Spinal cord (tissue), 10 donors: ENCODE measurements around the gene SP6. TPM values are rescaled to one million over a fixed set of nuclear protein-coding genes. Genes with fewer than 3 reads are reported as not detected.

Source experiments
- DNase-seq, 6 donors: peaks; one replicate each; pipeline versions ENCODE4 v3.0.0 to v3.0.0-alpha.2; 2013 to 2015; ENCODE audit warnings: low spot score in 6 of 6, low read depth in 4 of 6
- H3K27ac ChIP-seq: one replicate; pipeline ENCODE4 v1.5.1; 2013; ENCODE audit warnings: low read depth, low read length, control low read depth
- H3K27me3 ChIP-seq: one replicate; pipeline ENCODE4 v1.6.1; 2013; ENCODE audit warnings: low read length; ENCODE audit not compliant: control insufficient read depth, insufficient read depth
- H3K36me3 ChIP-seq: one replicate; pipeline ENCODE4 v1.6.1; 2013; ENCODE audit warnings: low read length; ENCODE audit not compliant: control insufficient read depth, insufficient read depth
- H3K4me1 ChIP-seq: one replicate; pipeline ENCODE4 v1.6.1; 2013; ENCODE audit warnings: low read length; ENCODE audit not compliant: control insufficient read depth, insufficient read depth
- H3K4me3 ChIP-seq: one replicate; pipeline ENCODE4 v1.5.1; 2013; ENCODE audit warnings: low read depth, low read length, control low read depth
- H3K9me3 ChIP-seq: one replicate; pipeline ENCODE4 v1.6.1; 2013; ENCODE audit warnings: low read length; ENCODE audit not compliant: control insufficient read depth, insufficient read depth
- WGBS: methylation state at CpG from one replicate; pipeline ENCODE4 v1.1.5; 2013; ENCODE audit warnings: missing lambda C conversion rate; ENCODE audit not compliant: insufficient coverage; 5-methylcytosine and 5-hydroxymethylcytosine counted together
- polyA plus RNA-seq, 2 donors: library from polyadenylated mRNA; unstranded; fragments of 120-200 nt; gene quantifications; one replicate each; pipeline ENCODE4 v1.2.1, GENCODE V29; 2013; ENCODE audit not compliant: insufficient read length in 2 of 2
- total RNA-seq, 2 donors: library from RNA; depleted of rRNA in 1 of 2; stranded (reverse); fragments of 120-200 nt in 1 of 2; fragments of >200 nt in 1 of 2; gene quantifications; one replicate each; pipeline versions ENCODE4 v1.2.3 to v1.2.4, GENCODE V29; 2013 to 2014
- donor health status: healthy.

Gene SP6
- total and polyA plus RNA-seq, 4 donors: 0.22 to 0.92 (median 0.40) TPM

- 72% methylated on average over 4 of the region's 8 CpGs for WGBS
These were observed 29.0 kb upstream of the SP6 start for GRCh38 chr17:47879776-47880454.

GRCh38 chr17:47879028-47879585 lies 28.1 kb upstream of the SP6 start:
- Histone ChIP-seq H3K27me3 (peaks cover 25% of the 10 kb centered on the region), H3K9me3 (no peaks in the 10 kb centered on the region), H3K4me1 (peaks cover 15% of the 10 kb centered on the region), H3K27ac (no peak overlapping the region), H3K4me3 (no peak overlapping the region), H3K36me3 (no peaks in the 10 kb centered on the region)
- no peak for DNase-seq
- WGBS: 67% methylated on average over 1 of the region's 2 CpGs

More at GRCh38 chr17:47879776-47880454, 29.0 kb upstream of the SP6 start:
- H3K27me3 ChIP-seq: peaks cover 20% of the 10 kb centered on the region
- no peaks in the 10 kb centered on the region for H3K9me3 ChIP-seq
- H3K36me3 ChIP-seq: no peaks in the 10 kb centered on the region
- no peak overlapping the region for H3K27ac ChIP-seq
- H3K4me3 ChIP-seq: no peak overlapping the region
- DNase-seq: no peak
- H3K4me1 ChIP-seq: peaks cover 20% of the 10 kb centered on the region

- Histone ChIP-seq H3K36me3 (no peaks in the 10 kb centered on the region), H3K4me3 (no peak overlapping the region), H3K27ac (no peak overlapping the region), H3K9me3 (no peaks in the 10 kb centered on the region), H3K4me1 (peaks cover 13% of the 10 kb centered on the region), H3K27me3 (peaks cover 30% of the 10 kb centered on the region)
- 33% methylated on average over 5 of the region's 10 CpGs for WGBS
- DNase-seq: no peak
These were observed 27.5 kb upstream of the SP6 start for GRCh38 chr17:47878203-47879027.

- Histone ChIP-seq H3K27ac (no peak overlapping the region), H3K36me3 (no peaks in the 10 kb centered on the region), H3K4me3 (no peak overlapping the region), H3K4me1 (peaks cover 17% of the 10 kb centered on the region), H3K27me3 (peaks cover 35% of the 10 kb centered on the region), H3K9me3 (no peaks in the 10 kb centered on the region)
- no peak for DNase-seq
- WGBS: 0% methylated on average over 1 of the region's 9 CpGs
These were observed 26.5 kb upstream of the SP6 start for GRCh38 chr17:47877368-47878034.

GRCh38 chr17:47875011-47875985 lies 24.3 kb upstream of the SP6 start:
- no peak overlapping the region for H3K4me3 ChIP-seq
- peaks cover 54% of the 10 kb centered on the region for H3K27me3 ChIP-seq
- no peak overlapping the region for H3K27ac ChIP-seq
- no peaks in the 10 kb centered on the region for H3K9me3 ChIP-seq
- no peak for DNase-seq
- peaks cover 21% of the 10 kb centered on the region for H3K4me1 ChIP-seq
- WGBS: 34% methylated on average over 10 of the region's 11 CpGs
- no peaks in the 10 kb centered on the region for H3K36me3 ChIP-seq

- Histone ChIP-seq H3K36me3 (no peaks in the 10 kb centered on the region), H3K27me3 (peaks cover 66% of the 10 kb centered on the region), H3K27ac (no peak overlapping the region), H3K9me3 (no peaks in the 10 kb centered on the region), H3K4me1 (peaks cover 24% of the 10 kb centered on the region), H3K4me3 (no peak overlapping the region)
- WGBS: 64% methylated on average over 4 of the region's 4 CpGs
- DNase-seq: no peak
These were observed 22.5 kb upstream of the SP6 start for GRCh38 chr17:47873200-47874090.

- no peak for DNase-seq
- H3K27me3 ChIP-seq: peaks cover 65% of the 10 kb centered on the region
- H3K36me3 ChIP-seq: no peaks in the 10 kb centered on the region
- WGBS: 13% methylated on average over 13 of the region's 15 CpGs
- no peaks in the 10 kb centered on the region for H3K9me3 ChIP-seq
- H3K4me1 ChIP-seq: peaks cover 23% of the 10 kb centered on the region
- H3K27ac ChIP-seq: no peak overlapping the region
- no peak overlapping the region for H3K4me3 ChIP-seq
These were observed 21.7 kb upstream of the SP6 start for GRCh38 chr17:47872651-47873161.

- no peak overlapping the region for H3K27ac ChIP-seq
- no peaks in the 10 kb centered on the region for H3K36me3 ChIP-seq
- peaks cover 17% of the 10 kb centered on the region for H3K4me1 ChIP-seq
- H3K4me3 ChIP-seq: no peak overlapping the region
- 8% methylated on average over 14 of the region's 29 CpGs for WGBS
- H3K9me3 ChIP-seq: no peaks in the 10 kb centered on the region
- no peak for DNase-seq
- peaks cover 61% of the 10 kb centered on the region for H3K27me3 ChIP-seq
These were observed 21.2 kb upstream of the SP6 start for GRCh38 chr17:47872019-47872650.
